Immature natural killer cell (primary cell): ENCODE results near the gene PSMA7. TPM values are rescaled to one million over a fixed set of nuclear protein-coding genes. Genes with fewer than 3 reads are reported as not detected.
"Not testable (repeated sequence)": the region's sequence is repeated elsewhere in the genome, so short reads cannot be mapped to it uniquely, and the experiment has no call there.

ENCODE experiments used
- DNase-seq, 3 donors: peaks; one replicate each; pipeline ENCODE4 v3.0.0; 2022; ENCODE audit warnings: mixed read lengths in 1 of 3
- H3K27ac Mint-ChIP-seq, 6 donors: one replicate each; pipeline ENCODE4 v1.8.0; 2020; ENCODE audit warnings: mixed read lengths in 6 of 6, mild to moderate bottlenecking in 5 of 6, inconsistent platforms in 4 of 6, moderate library complexity in 3 of 6
- H3K27me3 Mint-ChIP-seq, 3 donors: one replicate each; pipeline ENCODE4 v1.8.0; 2020 to 2021; ENCODE audit warnings: low read depth in 3 of 3, mild to moderate bottlenecking in 3 of 3, mixed read lengths in 3 of 3, moderate library complexity in 3 of 3, inconsistent platforms in 1 of 3
- H3K36me3 Mint-ChIP-seq, 3 donors: one replicate each; pipeline ENCODE4 v1.8.0; 2020; ENCODE audit warnings: mixed read lengths in 3 of 3, inconsistent platforms in 2 of 3, mild to moderate bottlenecking in 2 of 3
- H3K4me1 Mint-ChIP-seq, 2 donors: one replicate each; pipeline ENCODE4 v1.8.0; 2020; ENCODE audit warnings: inconsistent platforms in 2 of 2, mild to moderate bottlenecking in 2 of 2, mixed read lengths in 2 of 2, moderate library complexity in 1 of 2
- H3K4me3 Mint-ChIP-seq, 5 donors: one replicate each; pipeline ENCODE4 v1.8.0; 2020; ENCODE audit warnings: mild to moderate bottlenecking in 5 of 5, mixed read lengths in 5 of 5, inconsistent platforms in 3 of 5, moderate library complexity in 3 of 5
- H3K9me3 Mint-ChIP-seq, 6 donors: one replicate each; pipeline ENCODE4 v1.8.0; 2020; ENCODE audit warnings: mild to moderate bottlenecking in 6 of 6, mixed read lengths in 6 of 6, inconsistent platforms in 4 of 6, moderate library complexity in 3 of 6
- polyA plus RNA-seq, 3 donors: library from polyadenylated mRNA; unstranded; fragments of 300-500 nt; fragmentation: Illumina TruSeq; gene quantifications; one replicate each; pipeline ENCODE4 v1.2.3, GENCODE V29; 2021

PSMA7 gene
- polyA plus RNA-seq, 3 donors from 2014 or later, result 497 to 643 (median 622) TPM

DNA sequence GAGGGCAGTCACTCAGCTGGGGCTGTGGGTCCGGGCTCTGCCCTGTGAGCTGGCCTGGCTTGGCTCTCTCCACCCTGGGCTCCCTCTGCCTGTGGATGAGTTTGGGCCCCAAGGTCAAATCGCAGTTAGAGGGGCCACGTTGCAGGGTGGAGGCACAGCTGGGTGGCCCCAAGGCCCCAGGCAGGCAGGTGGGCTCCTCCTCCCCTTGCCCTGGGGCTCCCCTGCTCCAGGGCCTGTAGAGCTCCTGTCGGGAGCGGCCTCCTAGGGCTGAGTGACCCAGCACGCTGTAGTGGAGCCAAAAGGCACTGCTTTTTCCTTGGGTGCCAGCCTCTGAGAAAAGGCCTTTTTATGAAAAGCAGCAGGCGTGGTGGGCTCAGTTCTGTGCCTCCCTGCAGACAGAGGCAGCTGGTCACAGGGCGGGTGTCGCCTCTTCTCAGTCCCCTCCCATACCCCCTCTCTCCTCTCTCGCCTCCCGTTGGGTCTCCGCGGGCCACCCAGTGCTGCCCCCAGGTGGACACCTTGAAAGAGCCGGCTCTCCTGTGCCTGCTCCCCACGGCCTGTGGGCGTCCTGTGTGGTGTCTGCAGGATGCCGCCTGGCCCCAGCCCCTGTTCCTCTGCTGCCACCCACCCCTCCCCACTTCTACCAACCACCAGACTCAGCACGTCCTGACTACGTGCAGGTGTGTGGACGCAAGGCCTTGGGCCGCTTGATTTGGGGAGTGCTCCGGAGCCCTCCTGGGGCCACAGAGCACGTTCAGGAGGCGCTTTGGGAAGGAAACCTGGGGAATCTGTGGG is 13.6 kb upstream of the PSMA7 start:
- no peak overlapping the region for H3K27ac Mint-ChIP-seq
- H3K4me3 Mint-ChIP-seq, result no peak overlapping the region
- DNase-seq, result peak; percentile 73 to 76 (median 75)
- no peaks in the 10 kb centered on the region for H3K9me3 Mint-ChIP-seq
- H3K36me3 Mint-ChIP-seq, result peaks cover 14 to 23% (median 16%) of the 10 kb centered on the region in 3 donors
- H3K4me1 Mint-ChIP-seq, result peaks cover 6 to 7% of the 10 kb centered on the region in 2 donors
- H3K27me3 Mint-ChIP-seq, result peaks cover 2 to 16% (median 2%) of the 10 kb centered on the region in 3 donors

DNA sequence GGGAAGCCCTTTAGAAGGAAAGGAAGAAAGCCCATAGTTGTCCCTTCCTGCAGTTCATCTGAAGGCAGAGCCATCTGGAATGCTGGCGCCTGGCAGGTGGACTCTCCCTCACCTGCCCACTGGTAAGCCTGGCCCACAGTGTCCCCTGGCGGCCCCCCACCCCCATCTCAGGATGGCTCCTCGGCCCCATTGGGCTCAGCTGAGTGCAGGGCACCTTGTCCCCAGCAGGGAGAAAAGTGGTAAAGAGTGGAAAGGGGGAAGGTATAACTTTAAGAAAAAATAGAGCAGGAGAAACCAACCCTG is 13.0 kb upstream of the PSMA7 start:
- Mint-ChIP-seq H3K27me3 (peaks cover 2 to 16% (median 2%) of the 10 kb centered on the region in 3 donors), H3K4me3 (no peak overlapping the region), H3K36me3 (peaks cover 14 to 23% (median 16%) of the 10 kb centered on the region in 3 donors), H3K27ac (no peak overlapping the region), H3K9me3 (no peaks in the 10 kb centered on the region), H3K4me1 (peaks cover 6 to 7% of the 10 kb centered on the region in 2 donors)
- no peak for DNase-seq

DNA sequence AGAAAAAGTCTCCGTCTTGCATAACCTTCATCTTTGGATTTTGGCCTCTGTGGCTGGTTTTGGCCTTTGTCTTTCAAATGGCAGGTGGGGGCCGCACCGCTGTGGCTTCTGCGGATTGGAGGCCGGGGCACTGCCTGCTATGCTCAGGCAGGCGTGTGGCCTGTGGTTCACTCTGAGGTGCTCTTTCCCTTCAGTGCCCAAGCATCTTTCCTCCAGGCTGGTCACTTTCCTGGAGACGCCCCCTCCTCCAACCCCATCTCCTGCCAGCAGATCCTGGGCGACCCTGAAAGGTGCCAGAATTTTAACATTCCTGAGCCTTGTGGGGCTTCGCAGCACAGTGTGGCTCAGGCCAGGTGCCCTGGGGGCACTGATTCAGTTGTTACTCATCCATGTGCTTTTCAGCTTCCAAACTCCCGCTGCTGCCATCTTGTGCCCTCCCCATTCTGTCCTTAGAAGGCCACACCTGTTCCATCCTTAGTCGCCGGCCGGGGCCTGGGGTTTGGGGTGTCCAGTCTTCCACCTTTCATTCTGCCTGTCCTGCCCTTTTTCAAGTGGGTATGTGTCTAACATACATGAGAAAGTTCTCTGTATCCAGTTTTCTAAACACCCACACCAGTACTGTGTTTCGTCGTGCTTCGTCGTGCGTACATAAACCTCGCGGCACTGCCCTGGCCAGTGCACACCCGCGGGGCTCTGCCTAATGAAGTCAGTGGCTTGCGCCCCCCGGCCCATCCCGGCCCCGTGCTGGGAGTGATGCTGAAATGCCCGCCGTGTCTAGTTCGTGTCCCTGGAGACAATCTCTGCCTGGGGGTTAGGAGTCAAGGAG is 12.4 kb upstream of the PSMA7 start:
- peaks cover 2 to 15% (median 2%) of the 10 kb centered on the region in 3 donors for H3K27me3 Mint-ChIP-seq
- no peaks in the 10 kb centered on the region for H3K9me3 Mint-ChIP-seq
- DNase-seq, result no peak
- H3K4me1 Mint-ChIP-seq, result peaks cover 6 to 7% of the 10 kb centered on the region in 2 donors
- peaks cover 14 to 23% (median 16%) of the 10 kb centered on the region in 3 donors for H3K36me3 Mint-ChIP-seq
- no peak overlapping the region for H3K27ac Mint-ChIP-seq
- no peak overlapping the region for H3K4me3 Mint-ChIP-seq

DNA sequence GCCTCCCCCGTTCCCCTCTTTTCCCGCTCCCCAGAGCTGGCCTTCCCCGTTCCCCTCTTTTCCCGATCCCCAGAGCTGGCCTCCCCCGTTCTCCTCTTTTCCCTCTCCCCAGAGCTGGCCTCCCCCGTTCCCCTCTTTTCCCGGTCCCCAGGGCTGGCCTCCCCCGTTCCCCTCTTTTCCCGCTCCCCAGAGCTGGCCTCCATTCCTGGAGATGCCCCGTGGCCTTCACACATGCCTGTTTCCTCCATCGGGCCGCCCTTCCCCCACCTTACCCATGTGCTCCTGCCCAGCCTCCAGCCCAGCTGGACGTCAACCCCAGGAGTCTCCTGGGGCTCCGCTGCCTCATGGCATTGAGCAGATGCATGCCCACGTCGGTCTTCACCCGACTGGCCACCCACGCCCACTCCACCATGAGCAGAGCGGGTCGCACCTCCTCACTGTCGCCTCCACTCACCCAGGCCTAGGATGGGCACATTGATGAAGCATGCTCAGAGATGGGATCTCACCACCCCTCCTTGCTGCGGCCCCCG is 8.7 kb upstream of the PSMA7 start:
- Mint-ChIP-seq H3K27ac (no peak overlapping the region), H3K36me3 (peaks cover 14 to 23% (median 16%) of the 10 kb centered on the region in 3 donors), H3K4me1 (peaks cover 0 to 9% of the 10 kb centered on the region in 2 donors), H3K27me3 (peaks cover 0 to 10% (median 7%) of the 10 kb centered on the region in 3 donors), H3K9me3 (peaks cover 0 to 1% (median 0%) of the 10 kb centered on the region in 6 donors), H3K4me3 (no peak overlapping the region)
- no peak for DNase-seq

DNA sequence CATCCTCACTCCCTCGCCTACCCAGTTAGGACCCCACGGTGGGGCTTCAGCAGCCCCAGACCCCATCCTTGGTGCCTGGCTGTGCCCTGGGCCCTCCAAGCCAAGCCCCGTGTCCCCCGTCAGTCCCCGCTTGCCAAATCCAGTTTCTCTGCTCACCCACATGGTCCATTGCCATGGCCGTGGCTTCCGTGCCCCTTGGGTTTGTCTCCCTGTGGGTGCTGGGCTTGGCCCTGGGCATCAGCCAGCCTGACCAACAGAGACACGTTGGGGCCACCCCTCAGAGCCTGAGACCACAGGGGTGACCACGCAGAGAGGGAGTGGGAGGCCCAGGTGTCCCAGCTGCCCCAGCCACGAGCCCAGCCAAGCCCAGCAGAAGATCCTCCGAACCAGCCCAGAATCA is 8.0 kb upstream of the PSMA7 start:
- Mint-ChIP-seq H3K27ac (no peak overlapping the region), H3K9me3 (peaks cover 0 to 1% (median 0%) of the 10 kb centered on the region in 6 donors), H3K27me3 (peaks cover 0 to 11% (median 7%) of the 10 kb centered on the region in 3 donors), H3K4me1 (peaks cover under 1 to 7% of the 10 kb centered on the region in 2 donors), H3K4me3 (no peak overlapping the region), H3K36me3 (peaks cover 14 to 23% (median 16%) of the 10 kb centered on the region in 3 donors)
- no peak for DNase-seq

DNA sequence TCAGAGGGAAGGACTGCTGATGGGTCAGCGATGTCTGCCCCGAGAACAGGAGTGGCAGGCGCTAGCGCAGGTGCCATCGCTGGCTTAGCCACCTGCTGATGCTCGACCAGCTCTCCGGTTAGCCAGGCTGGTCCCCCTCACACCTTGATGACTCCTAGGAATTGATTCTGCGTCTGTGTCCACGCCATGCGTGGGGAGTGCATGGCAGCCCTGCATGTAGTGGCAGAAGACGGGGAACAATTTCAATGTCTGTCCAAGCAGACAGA is 7.0 kb upstream of the PSMA7 start:
- DNase-seq, result no peak
- peaks cover 10 to 12% of the 10 kb centered on the region in 2 donors for H3K4me1 Mint-ChIP-seq
- no peak overlapping the region for H3K4me3 Mint-ChIP-seq
- peaks cover 0 to 14% (median 9%) of the 10 kb centered on the region in 3 donors for H3K27me3 Mint-ChIP-seq
- H3K27ac Mint-ChIP-seq, result peak overlapping the region in 1 of 6 donors; percentile 27
- H3K36me3 Mint-ChIP-seq, result peaks cover 14 to 20% (median 16%) of the 10 kb centered on the region in 3 donors
- H3K9me3 Mint-ChIP-seq, result peaks cover 0 to 1% (median 0%) of the 10 kb centered on the region in 6 donors

DNA sequence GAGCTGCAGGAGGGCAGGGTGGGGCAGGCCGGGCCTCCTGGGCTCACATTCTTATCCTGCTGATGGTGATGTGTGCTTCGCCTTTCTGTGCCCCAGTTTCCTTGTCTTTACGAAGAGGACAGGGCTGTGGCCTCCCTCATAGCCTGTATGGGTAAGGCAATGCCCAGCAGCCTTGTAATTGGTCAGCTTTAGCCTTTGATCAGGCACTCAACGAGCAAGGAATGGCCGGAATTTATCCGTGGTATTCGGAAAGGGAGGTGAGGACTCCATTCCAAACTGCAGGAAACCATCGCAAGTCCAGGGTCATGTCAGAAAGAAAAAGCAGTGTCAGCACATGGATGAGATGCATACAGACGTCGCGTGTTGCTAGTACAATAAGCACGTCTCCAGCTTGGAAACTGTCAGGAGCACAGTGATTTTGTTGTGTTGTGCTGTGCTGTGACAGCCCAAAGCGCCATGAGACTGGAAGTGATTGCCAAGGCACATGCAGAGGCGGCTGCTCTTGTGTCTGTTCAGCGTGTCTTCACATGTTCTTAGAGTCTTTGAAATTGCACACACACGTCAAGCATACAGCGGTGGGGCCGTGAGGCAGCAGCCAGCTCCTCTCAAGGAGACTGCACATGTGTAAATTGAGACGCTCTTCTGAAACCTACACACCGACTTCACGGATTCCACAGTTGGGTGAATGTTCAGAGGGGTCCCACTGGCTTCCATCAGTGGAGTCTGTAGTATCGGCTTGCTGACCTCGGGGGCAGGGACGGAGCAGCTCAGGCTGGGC is 6.5 kb upstream of the PSMA7 start:
- peaks cover 0 to 14% (median 9%) of the 10 kb centered on the region in 3 donors for H3K27me3 Mint-ChIP-seq
- H3K4me1 Mint-ChIP-seq, result peaks cover 15 to 17% of the 10 kb centered on the region in 2 donors
- peak overlapping the region in 1 of 6 donors; percentile 27 for H3K27ac Mint-ChIP-seq
- H3K4me3 Mint-ChIP-seq, result no peak overlapping the region
- peaks cover 0 to 1% (median 0%) of the 10 kb centered on the region in 6 donors for H3K9me3 Mint-ChIP-seq
- no peak for DNase-seq
- peaks cover 12 to 18% (median 14%) of the 10 kb centered on the region in 3 donors for H3K36me3 Mint-ChIP-seq

DNA sequence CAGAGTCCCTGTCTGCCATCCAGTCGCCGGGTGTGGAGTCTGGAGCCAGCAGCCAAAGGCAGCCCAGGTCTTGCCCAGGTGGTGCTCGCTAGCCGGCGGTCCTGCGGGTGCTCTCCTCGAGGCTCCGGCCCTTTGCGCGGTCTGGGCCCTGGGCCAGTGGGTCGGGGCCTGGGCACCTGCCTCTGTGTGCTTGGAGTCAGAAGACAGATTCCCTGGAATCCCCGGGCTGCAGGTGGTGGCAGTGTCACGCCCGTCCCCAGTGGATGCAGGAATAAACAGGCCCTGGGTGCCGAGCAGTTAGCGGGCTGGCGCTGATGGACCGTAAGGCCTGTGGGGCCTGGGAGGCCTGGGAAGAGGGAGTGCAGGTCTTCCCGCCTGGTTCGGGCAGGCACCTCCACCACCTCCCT is 5.7 kb upstream of the PSMA7 start:
- Mint-ChIP-seq H3K4me1 (peaks cover 20 to 21% of the 10 kb centered on the region in 2 donors), H3K27me3 (peaks cover 2 to 12% (median 9%) of the 10 kb centered on the region in 3 donors)

DNA sequence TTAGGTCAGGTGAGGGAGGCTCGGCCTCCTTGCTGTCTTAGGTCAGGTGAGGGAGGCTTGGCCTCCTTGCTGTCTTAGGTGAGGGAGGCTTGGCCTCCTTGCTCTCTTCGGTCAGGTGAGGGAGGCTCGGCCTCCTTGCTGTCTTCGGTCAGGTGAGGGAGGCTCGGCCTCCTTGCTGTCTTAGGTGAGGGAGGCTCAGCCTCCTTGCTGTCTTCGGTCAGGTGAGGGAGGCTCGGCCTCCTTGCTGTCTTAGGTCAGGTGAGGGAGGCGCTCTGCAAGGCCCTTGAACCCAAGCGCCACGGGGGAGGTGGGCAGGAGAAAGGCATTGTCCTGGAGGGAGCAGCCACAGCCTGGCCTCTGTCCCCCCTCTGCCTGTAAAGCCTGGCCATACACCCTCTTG is 5.2 kb upstream of the PSMA7 start:
- H3K27ac Mint-ChIP-seq, H3K9me3 Mint-ChIP-seq, H3K4me3 Mint-ChIP-seq, DNase-seq, H3K36me3 Mint-ChIP-seq: not testable (repeated sequence)
- Mint-ChIP-seq H3K27me3 (peaks cover 2 to 14% (median 7%) of the 10 kb centered on the region in 3 donors), H3K4me1 (peaks cover 20 to 21% of the 10 kb centered on the region in 2 donors)

More for the DNA sequence above, 5.7 kb upstream of the PSMA7 start:
- Mint-ChIP-seq H3K4me3 (no peak overlapping the region), H3K9me3 (peaks cover 0 to 1% (median 0%) of the 10 kb centered on the region in 6 donors), H3K36me3 (peaks cover 10 to 11% (median 10%) of the 10 kb centered on the region in 3 donors), H3K27ac (no peak overlapping the region)
- no peak for DNase-seq

DNA sequence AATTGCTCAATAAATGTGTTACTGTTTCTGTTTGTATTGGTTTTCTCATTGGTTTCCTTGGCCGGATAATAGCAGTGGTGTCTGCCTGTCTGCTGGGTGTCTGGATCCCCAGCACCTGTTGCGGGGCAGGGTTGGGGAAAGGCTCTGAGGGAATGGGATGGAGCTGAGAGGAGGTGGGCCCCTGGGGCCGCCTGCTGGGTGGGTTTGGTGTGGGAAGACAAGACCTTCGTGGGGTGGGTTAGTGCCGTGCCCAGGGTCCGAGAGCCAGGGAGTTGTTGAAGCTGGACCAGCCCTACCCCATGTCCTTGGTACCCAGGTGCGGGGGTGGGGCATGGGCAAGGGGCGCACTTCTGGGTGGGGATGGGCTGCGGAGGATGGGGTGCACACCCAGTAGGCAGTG is 4.3 kb upstream of the PSMA7 start:
- H3K36me3 Mint-ChIP-seq, result peaks cover 0 to 1% (median 0%) of the 10 kb centered on the region in 3 donors
- H3K27ac Mint-ChIP-seq, result no peak overlapping the region
- H3K4me3 Mint-ChIP-seq, result no peak overlapping the region
- H3K9me3 Mint-ChIP-seq, result peaks cover 0 to 1% (median 0%) of the 10 kb centered on the region in 6 donors
- H3K4me1 Mint-ChIP-seq, result peaks cover 20 to 21% of the 10 kb centered on the region in 2 donors
- no peak for DNase-seq
- H3K27me3 Mint-ChIP-seq, result peaks cover 2 to 9% (median 7%) of the 10 kb centered on the region in 3 donors

DNA sequence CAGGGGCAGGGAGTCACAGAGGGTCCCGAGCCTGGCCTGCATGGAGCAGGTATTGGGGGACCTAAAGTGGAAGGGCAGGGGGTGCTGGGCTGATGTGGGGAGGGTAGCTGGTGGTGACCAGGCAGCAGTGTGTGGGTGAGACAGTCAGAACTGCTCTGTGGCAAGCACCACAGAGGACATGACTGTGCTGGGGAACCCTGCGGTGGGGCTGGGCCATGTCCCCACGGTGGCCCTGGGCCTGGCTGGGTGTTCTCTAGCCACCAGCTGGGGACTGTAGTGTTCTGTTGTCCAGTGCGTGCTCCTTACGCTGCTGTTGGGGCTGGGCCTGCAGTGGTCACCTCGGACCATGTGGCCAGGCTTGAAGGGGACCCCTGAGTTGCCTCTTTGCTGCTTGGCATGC is 3.9 kb upstream of the PSMA7 start:
- H3K27ac Mint-ChIP-seq, result no peak overlapping the region
- no peaks in the 10 kb centered on the region for H3K36me3 Mint-ChIP-seq
- H3K9me3 Mint-ChIP-seq, result peaks cover 0 to 1% (median 0%) of the 10 kb centered on the region in 6 donors
- H3K4me1 Mint-ChIP-seq, result peaks cover 22 to 24% of the 10 kb centered on the region in 2 donors
- peaks cover 3 to 12% (median 10%) of the 10 kb centered on the region in 3 donors for H3K27me3 Mint-ChIP-seq
- no peak overlapping the region for H3K4me3 Mint-ChIP-seq
- DNase-seq, result no peak

DNA sequence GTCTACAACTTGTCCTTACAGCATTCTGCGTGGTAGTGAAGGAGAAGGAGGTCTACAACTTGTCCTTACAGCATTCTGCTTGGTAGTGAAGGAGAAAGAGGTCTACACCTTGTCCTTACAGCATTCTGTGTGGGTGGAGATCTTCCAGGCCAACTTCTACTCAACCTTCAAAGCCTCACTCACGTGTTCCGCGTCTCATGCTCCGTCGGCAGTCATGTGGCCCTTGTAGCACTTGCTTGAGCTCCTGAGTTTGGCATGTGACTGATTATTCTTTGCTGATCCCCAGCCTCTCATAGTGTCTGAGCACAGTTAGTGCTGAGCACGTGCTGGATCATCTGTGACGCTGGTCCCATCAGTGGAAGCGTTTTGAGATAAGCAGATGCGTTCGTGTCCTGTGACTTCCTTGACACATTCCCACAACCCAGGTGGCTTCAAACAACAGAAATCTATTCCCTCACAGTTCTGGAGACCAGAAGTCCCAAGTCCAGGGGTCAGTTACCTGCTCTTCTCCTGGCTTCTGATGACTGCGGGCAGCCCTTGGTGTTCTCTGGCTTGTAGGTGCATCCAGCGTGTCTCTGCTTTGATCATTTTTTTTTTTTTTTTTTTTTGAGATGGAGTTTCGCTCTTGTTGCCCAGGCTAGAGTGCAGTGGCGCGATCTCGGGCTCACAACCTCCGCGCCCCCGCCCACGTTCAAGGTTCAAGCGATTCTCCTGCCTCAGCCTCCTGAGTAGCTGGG is 3.0 kb upstream of the PSMA7 start:
- H3K4me1 Mint-ChIP-seq, result peaks cover 31 to 33% of the 10 kb centered on the region in 2 donors
- H3K27me3 Mint-ChIP-seq, result peaks cover 7 to 22% (median 17%) of the 10 kb centered on the region in 3 donors

More for the DNA sequence above, 3.0 kb upstream of the PSMA7 start:
- Mint-ChIP-seq H3K4me3 (peak overlapping the region in 1 of 5 donors; percentile 82), H3K9me3 (peaks cover 0 to 1% (median 0%) of the 10 kb centered on the region in 6 donors), H3K36me3 (peaks cover 0 to 3% (median 0%) of the 10 kb centered on the region in 3 donors), H3K27ac (peak overlapping the region in 1 of 6 donors; percentile 85)
- no peak for DNase-seq
